SIG-M5 treated with dmso at 0.1 percent for 504 hours (cell line): ENCODE results near the gene SCO1.
"Not testable (repeated sequence)": the region's sequence is repeated elsewhere in the genome, so short reads cannot be mapped to it uniquely, and the experiment has no call there.

ENCODE experiments used
- DNase-seq: peaks from one replicate; lab custom pipeline; 2025; ENCODE audit not compliant: unreplicated experiment; lab: John Stamatoyannopoulos, UW

The SCO1 gene

GRCh38 chr17:10726196-10726595 lies 28.9 kb upstream of the SCO1 start:
- DNase-seq: no peak

DNA sequence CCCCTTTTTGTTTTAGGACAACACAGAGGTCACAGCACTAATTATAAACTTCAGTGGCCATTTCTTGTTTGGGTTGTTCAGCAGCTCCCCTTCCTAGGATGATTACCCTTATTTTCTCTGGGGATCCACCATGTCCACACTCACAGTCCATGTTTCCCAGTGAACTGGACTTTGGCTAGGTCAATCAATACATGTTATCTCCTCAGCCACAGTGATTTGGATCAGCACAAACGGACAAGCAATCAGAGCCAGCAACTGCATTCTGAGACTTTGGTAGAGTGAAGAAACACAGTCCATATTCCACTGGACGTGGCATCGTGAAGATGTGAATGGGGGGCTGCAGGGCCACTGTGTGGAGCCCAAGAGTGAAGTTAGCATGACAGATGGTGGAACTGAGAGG lies 27.9 kb upstream of the SCO1 start:
- DNase-seq: no peak

DNA sequence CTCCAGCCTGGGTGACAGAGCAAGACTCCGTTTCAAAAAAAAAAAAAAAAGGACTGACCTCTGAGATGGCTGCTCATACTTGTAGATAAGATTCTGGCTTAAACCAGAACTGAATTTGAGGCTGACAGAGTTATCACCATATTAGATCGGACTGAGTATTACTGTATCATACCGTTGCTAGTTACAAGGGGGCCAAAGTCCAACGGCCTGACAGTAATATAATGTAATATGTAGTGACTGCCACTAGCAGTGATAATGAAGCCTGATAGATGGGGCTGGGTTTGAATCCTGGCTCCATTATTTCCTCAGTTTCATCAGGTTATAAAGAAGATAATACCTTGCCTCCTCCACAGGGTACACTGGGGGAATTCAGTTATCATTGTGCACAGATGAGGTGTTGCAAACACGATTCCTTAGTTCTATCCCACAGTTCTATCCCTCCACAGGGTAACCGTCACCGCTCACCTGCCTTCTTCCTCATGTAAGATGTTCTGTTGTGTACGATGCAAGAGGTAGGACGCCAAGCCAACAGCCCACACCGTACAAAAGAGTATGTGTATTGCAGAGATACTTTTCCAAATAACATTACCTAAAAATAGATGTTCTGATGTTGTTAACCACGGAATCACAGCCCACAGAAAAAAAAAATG lies 27.3 kb upstream of the SCO1 start:
- DNase-seq: no peak

GRCh38 chr17:10718547-10718946 lies 21.2 kb upstream of the SCO1 start:
- no peak for DNase-seq

DNA sequence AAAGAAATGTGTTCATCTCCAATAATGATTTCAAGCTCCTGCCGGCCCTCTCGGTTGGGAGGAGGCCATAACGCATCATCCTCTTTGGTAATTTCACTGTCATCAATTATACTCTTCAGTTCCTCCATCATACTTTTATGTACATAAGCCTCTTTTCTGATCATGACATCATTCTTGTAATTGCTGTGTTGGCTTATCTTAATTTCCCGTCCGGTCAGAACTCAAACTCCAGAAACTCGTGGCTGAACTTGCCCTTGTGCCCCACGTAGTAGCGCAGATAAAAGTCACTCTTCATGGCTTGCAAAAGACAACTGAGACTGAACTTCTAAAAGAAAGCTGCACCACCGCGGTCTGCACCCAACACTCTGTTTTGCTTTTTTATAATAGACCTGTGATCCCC lies 18.9 kb upstream of the SCO1 start:
- no peak for DNase-seq

- DNase-seq: no peak
Measured at GRCh38 chr17:10713318-10713717, 16.0 kb upstream of the SCO1 start.

DNA sequence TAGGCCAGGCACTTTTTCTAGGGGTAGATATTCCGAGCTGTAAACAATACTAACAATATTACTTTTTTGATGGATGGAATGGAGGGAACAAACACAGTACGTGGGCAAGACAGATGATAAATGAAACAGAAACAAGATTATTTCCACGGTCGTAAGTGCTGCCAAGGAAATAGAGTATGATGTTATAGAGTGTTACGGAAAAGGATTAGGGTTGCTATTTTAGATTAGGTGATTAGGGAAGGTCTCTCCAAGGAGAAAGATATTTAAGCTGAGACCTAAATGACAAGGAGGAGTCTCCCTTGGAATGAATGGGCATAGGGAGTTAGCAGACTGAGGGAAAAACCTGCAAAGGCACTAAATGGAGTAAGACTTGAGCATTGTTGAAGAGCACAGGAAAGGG lies 8.4 kb upstream of the SCO1 start:
- no peak for DNase-seq

- no peak for DNase-seq
Measured at GRCh38 chr17:10702574-10702973, 5.2 kb upstream of the SCO1 start.

DNA sequence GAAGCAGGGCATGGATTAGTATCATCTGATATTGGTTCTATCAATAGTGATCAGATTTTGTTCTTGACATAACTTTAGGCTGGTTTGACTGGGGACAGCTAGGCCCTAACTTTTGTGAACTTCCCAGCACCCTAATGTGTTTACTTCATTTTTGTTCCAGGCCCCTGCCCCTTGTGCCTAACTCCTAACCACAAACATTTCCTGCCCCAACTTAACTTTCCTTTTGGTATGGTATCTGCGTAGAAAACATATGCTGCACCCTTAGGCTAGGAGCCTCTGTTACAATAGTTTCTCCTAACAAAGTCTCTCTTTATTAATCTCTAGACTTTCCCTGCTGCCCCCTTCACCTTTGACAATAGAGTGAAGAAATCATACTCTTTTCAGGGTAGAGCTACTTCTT lies 2.5 kb upstream of the SCO1 start:
- no peak for DNase-seq

DNA sequence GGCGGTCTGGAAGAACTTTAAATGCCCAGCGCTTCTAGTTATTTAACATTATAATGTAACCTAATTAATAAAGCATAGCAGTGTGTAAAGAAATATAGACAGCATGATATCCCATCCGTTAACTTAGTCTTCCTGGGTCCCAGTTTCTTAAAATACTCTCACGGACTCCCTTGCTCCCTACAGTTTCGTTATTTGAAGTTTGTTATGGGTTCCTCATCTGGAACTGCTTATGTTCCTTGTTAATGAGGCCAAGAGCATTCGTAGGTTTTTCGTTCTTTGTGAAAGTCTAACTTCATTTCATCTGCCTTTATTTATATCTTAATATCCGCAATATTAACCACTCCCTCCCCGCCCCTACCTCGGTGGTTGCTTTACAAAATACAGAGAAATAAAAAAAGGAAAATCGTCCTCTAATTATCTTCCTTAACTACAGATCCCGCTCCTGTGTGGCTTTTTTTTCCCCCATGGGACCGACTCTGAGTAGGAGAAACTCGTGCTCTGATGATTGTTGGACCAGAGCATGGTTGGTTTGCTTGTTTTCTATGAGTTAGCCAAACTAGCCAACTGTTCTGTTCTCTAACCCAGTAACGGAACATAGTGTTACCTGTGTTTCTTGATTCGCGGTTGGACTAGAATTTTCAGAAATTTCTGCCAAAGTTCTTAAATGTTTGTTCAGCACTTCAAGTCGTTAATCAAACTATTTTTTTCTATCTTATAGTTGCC lies 924 bp upstream of the SCO1 start:
- DNase-seq: no peak

- not testable (repeated sequence) for DNase-seq
Measured at GRCh38 chr17:10695875-10696407, 1.4 kb downstream of the SCO1 start.

GRCh38 chr17:10687499-10687898 lies 9.8 kb downstream of the SCO1 start:
- no peak for DNase-seq

DNA sequence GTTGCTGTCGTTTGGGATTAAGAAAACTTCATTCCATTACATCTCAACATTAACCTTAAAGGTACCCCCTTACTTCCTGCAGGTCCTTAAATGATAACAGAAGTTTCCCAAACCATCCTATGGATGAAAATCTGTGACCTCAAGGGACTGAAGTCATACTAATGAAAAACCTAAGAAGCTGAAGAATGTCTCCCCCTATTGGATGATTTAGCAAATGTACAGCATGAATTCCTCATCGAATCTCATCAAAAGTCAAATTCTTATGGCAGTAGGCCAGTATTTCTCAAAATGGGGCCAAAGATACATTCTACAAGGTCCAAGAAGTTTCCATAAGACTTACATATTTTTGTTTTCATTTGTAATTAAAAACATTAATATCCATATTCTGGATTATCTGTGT lies 13.5 kb downstream of the SCO1 start:
- peak; percentile 6 for DNase-seq

- no peak for DNase-seq
Measured at GRCh38 chr17:10681866-10682446, 15.4 kb downstream of the SCO1 start.

DNA sequence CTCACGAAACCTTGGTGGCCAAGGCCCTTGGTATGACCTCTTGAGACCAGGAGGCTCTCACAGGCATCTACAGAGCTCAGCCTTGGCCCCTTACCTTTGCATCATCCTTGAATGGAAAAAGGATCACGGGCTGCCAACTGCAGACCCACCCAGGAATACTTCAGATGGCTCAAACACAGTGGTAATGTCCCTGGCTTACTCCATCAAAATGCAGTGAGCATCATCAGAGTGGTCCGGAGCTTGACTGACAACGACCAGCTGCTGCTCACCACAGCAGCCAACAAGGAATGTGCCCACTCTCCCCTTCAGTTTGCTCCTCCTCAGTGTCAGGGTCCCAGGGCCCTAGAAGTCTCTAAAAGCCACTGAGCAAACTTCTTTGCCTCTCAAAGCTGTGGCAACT lies 22.6 kb downstream of the SCO1 start:
- DNase-seq: no peak

DNA sequence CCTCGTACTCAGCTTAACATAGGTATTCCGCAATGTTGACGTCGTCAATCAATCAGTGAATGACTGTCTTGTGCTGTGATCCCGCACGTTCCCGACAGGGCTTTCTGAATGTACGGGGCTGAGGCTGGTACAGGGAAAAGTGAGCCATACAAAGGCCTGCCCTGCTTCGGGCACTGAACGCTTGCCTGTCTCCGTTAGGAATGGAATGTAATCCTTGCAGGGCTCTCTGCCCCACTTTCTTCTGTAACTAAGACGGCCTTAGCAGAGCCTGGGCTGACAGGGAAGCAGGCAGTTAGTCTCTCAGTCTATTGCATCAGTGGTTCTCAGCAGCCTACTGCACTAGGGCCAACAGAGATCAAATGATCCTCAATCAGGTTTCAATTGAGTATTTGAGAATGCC lies 24.0 kb downstream of the SCO1 start:
- DNase-seq: no peak

DNA sequence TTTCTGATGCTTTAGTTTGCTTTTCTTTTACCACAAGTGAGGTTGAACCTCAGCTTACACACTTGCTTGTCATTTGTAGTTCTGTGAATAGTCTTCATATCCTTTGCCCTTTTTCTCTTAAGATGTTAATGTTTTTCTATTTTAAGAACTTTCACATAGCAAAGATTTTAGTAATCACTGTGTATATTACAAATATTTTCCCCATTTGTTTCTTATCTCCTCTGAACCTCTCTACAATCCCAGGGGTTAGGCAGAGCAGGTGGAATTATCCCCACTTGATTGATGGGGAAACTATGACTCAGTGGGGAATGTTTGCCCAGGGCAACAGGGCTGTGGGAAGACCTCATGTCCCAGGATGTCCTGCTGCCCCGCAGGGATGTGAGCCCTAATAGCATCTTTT lies 28.6 kb downstream of the SCO1 start:
- no peak for DNase-seq

GRCh38 chr17:10666906-10667305 lies 30.4 kb downstream of the SCO1 start:
- DNase-seq: no peak

GRCh38 chr17:10664571-10664970 lies 32.8 kb downstream of the SCO1 start:
- DNase-seq: no peak

DNA sequence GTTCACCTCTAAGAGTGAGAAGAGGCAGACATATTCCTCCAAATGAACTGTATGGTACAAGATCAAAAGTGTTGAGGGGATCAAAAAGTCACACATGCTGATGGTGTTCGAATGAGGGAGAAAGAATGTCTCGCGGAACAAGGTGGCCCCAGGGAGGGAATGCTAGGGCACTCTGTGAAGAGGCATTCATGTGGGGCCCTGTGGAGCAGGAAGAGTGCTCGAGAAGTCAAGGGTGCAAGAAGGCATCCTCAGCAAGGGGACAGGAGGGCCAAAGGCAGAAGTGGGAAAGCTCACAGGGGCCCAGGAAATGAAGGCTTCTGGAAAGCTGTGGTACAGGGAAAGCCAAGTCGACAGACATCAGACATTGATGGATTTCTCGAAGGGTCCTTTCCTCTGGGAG lies 34.1 kb downstream of the SCO1 start:
- no peak for DNase-seq

GRCh38 chr17:10661437-10661836 lies 35.9 kb downstream of the SCO1 start:
- DNase-seq: no peak

- no peak for DNase-seq
Measured at GRCh38 chr17:10657879-10658278, 39.5 kb downstream of the SCO1 start.
